Astrocyte of the cerebellum (primary cell): ENCODE data around the gene MRPS6.

Experiments used
- DNase-seq: peaks from one replicate; pipeline ENCODE4 v3.0.0-alpha.2; 2011; ENCODE audit warnings: low read depth
- H3K4me3 ChIP-seq: 2 replicates; pipeline ENCODE4 v1.5.1; 2011; ENCODE audit warnings: mild to moderate bottlenecking, low read depth, low read length, moderate library complexity
- in situ Hi-C: cut with HindIII; loops from 2 replicates; pipeline ENCODE4 v1.10.0; 2017; ENCODE audit warnings: low sequenced_read_pairs
- TF ChIP-seq, protein P1 (sequence below): IDR thresholded peaks from 2 replicates; pipeline ENCODE4 v1.5.1; 2012; ENCODE audit warnings: low read length, low read depth, moderate library complexity, mild to moderate bottlenecking; ENCODE audit errors: missing control alignments

MRPS6 gene

DNA sequence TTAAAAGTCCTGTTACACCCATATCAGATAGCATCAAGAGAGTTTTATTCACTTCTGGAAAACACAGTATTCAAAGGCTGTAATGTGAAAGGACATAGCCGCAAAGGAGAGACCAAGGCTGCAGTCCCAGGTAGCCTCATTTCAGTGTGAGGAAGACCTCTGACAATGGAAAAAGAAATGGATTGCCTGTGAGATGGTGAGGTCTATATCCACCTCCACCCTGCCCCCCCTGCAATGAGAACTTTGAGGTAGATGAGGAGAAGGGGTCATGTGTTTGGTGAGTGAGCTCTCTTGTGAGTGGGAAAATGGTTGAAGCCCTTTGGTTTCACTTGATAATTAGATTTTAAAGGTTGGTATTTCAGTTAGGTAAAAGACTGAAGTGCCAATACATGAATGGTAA is 3.5 kb downstream of the MRPS6 start:
- in situ Hi-C loops, result no loop called here
- TF ChIP-seq, protein P1, sequence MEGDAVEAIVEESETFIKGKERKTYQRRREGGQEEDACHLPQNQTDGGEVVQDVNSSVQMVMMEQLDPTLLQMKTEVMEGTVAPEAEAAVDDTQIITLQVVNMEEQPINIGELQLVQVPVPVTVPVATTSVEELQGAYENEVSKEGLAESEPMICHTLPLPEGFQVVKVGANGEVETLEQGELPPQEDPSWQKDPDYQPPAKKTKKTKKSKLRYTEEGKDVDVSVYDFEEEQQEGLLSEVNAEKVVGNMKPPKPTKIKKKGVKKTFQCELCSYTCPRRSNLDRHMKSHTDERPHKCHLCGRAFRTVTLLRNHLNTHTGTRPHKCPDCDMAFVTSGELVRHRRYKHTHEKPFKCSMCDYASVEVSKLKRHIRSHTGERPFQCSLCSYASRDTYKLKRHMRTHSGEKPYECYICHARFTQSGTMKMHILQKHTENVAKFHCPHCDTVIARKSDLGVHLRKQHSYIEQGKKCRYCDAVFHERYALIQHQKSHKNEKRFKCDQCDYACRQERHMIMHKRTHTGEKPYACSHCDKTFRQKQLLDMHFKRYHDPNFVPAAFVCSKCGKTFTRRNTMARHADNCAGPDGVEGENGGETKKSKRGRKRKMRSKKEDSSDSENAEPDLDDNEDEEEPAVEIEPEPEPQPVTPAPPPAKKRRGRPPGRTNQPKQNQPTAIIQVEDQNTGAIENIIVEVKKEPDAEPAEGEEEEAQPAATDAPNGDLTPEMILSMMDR, result no peak
- H3K4me3 ChIP-seq, result no peak overlapping the region
- DNase-seq, result no peak

DNA sequence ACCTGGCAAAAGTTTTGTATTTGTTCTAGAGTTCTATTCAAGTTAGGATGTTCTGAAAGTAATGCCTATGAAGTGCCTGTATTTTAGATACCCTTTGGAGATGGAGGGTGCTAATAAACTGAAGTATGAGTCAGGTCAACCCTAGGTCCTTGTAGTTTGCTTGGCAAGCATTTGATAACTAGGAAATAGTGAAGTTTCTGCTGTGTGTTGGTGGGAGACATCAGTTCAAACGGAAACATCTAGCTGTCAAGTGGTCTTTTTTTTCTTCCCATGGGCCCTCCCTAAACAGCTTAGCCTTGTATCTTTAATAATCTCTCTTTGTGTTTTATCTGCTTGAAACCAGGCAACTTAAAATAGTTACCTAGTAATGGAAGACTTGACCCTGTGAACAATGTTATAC is 4.5 kb downstream of the MRPS6 start:
- TF ChIP-seq, protein P1, result no peak
- no peak overlapping the region for H3K4me3 ChIP-seq
- in situ Hi-C loops, result no loop called here
- no peak for DNase-seq

DNA sequence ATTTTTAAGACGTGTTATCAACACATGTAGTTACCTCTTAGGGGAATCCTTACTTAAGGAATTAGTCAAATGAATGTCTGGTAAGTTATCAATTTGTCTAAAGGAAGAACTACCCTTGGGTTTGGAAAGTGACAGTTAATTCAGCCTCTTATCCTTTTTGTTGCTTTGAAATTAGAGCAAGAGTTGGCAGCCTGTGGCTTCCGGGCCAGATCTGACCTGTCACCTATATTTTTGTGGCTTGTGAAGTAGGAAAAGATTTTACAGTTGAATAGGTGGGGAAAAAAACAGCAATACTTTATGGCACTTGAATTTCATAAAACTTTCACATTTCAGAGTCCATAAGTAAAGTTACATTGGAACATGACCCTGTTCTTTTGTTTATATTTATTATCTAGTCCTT is 5.5 kb downstream of the MRPS6 start:
- no peak for DNase-seq
- no peak overlapping the region for H3K4me3 ChIP-seq
- TF ChIP-seq, protein P1, result no peak
- in situ Hi-C loops, result no loop called here

DNA sequence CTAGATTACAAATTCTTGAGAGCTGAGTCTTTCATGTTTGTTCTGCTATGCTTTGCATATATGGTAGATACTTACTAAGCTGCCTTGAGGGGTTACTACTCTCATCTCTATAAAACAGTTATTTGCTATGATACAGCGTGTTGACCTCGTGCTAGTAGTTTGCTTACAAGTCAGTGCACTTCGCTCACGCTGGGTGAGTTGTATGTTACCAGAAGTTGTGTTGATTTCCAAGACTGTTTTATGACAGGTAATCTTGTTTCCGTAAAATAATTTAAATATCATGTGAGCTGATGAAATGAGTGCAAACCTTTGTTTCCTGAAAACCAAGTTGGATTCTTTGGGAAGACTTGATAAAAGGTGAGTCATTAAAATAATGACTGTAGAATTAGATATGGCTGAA is 7.3 kb downstream of the MRPS6 start:
- in situ Hi-C loops, result no loop called here
- no peak overlapping the region for H3K4me3 ChIP-seq
- TF ChIP-seq, protein P1, result no peak
- no peak for DNase-seq

GRCh38 chr21:34082769-34083168 is 9.4 kb downstream of the MRPS6 start:
- H3K4me3 ChIP-seq, result no peak overlapping the region
- no peak for DNase-seq
- TF ChIP-seq, protein P1, result no peak
- in situ Hi-C loops, result no loop called here

DNA sequence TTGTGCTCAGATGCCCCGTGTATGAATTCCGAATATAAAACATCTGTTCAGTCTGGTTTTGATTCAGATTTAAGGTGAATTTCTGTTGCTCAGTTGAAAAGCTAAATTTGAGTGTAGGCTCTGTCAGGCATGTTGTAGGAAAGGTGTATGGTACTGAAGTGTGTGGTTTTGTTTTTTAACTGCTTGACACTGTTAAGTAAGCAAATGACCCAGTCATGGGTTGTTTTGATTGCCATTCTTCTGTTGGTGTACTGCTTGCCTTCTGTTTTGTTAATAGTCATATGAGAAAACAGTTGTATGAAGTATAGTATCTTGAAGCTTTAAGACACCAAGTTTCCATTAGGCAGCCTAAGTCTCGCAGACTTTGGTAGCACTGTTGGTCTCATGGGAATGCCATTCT is 10.0 kb downstream of the MRPS6 start:
- H3K4me3 ChIP-seq, result no peak overlapping the region
- no peak for DNase-seq
- TF ChIP-seq, protein P1, result no peak
- in situ Hi-C loops, result no loop called here

- DNase-seq, result no peak
- in situ Hi-C loops, result no loop called here
- H3K4me3 ChIP-seq, result no peak overlapping the region
- TF ChIP-seq, protein P1, result no peak
Observed at GRCh38 chr21:34085129-34085528, 11.8 kb downstream of the MRPS6 start.
